Omental fat pad (tissue), 4 donors: Measurements from ENCODE around the gene CD4. TPM values are rescaled to one million over a fixed set of nuclear protein-coding genes. Genes with fewer than 3 reads are reported as not detected.

ENCODE experiments used
- ATAC-seq: fragments of 150-250 bp; one replicate; pipeline ENCODE4 v1.9.1; 2016; ENCODE audit warnings: mild to moderate bottlenecking, moderate library complexity; ENCODE audit not compliant: low FRiP score
- DNase-seq: peaks from one replicate; pipeline ENCODE4 v3.0.0-alpha.2; 2019; ENCODE audit warnings: low spot score
- total RNA-seq, 4 donors: library from RNA; depleted of rRNA; stranded (reverse); fragments of >200 nt; gene quantifications; one replicate each; pipeline ENCODE4 v1.1.0, GENCODE V29; 2016
- TF ChIP-seq, protein P1 (sequence below), 3 donors: fragments of 450-650 bp; IDR thresholded peaks; one replicate each; pipeline ENCODE4 v1.5.1; 2016 to 2017; ENCODE audit warnings: antibody characterized with exemption in 3 of 3, mild to moderate bottlenecking in 3 of 3, moderate library complexity in 2 of 3

CD4 gene
- total RNA-seq, 4 donors from 2014 or later = 19.7 to 26.5 (median 21.8) TPM

DNA sequence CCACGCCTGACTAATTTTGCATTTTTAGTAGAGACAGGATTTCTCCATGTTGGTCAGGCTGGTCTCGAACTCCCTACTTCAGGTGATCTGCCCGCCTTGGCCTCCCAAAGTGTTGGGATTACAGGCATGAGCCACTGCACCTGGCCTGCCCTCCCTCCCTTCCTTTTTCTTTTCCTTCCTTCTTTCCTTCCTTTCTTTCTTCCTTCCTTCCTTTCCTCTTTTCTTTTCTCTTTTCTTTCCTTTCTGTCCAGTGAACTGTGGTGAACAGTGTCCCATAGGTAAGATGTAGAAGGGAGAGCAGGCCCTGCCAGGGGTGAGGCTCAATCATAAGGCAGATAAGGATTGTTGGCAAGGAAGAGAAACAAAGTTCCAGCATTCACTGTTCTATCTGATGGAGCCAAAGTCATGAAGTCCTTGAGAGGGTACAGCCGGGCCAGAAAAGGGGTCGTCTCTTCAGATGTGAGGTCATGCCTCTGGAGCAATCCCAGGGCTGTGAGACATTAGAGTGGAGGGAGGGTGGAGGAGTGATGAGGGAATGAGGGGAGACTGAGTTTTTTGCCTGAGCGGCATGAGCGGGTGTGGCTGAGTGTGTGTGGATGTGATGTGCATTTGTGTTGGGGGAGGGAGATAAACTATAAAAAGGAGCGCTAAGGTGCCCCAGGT lies 32.2 kb upstream of the CD4 start:
- no peak for ATAC-seq
- TF ChIP-seq, protein P1, sequence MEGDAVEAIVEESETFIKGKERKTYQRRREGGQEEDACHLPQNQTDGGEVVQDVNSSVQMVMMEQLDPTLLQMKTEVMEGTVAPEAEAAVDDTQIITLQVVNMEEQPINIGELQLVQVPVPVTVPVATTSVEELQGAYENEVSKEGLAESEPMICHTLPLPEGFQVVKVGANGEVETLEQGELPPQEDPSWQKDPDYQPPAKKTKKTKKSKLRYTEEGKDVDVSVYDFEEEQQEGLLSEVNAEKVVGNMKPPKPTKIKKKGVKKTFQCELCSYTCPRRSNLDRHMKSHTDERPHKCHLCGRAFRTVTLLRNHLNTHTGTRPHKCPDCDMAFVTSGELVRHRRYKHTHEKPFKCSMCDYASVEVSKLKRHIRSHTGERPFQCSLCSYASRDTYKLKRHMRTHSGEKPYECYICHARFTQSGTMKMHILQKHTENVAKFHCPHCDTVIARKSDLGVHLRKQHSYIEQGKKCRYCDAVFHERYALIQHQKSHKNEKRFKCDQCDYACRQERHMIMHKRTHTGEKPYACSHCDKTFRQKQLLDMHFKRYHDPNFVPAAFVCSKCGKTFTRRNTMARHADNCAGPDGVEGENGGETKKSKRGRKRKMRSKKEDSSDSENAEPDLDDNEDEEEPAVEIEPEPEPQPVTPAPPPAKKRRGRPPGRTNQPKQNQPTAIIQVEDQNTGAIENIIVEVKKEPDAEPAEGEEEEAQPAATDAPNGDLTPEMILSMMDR (IDR thresholded peaks at IDR 0.05) = no peak
- no peak for DNase-seq

DNA sequence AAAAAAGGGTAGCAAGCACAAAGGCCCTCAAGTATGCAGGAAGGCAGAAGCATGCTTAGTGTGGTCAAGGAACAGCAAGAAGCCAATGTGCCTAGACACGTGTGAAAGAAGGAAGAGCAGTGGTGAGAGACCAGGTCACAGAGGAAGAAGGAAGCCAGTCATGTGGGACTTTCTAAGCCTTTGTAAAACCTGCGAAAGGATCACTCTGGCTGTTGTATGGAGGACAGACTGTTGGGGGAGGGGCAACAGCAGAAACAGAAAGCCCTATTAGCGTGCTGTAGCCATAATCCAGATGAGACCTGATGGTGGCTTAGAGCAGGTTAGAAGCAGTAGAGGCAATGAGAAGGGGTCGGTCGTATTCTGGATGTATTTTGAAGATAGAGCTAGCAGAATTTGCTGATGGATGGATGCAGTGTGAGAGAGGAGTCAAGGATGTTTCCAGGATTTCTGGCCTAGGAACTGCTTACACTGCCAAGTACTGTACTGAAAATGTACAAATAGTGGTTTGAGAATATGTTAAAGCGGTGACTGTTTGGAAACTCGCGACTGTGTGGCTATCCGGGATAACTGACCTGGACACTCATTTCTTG lies 30.7 kb upstream of the CD4 start:
- DNase-seq (no peak), ATAC-seq (no peak)
- TF ChIP-seq, protein P1 (IDR thresholded peaks at IDR 0.05) = no peak

DNA sequence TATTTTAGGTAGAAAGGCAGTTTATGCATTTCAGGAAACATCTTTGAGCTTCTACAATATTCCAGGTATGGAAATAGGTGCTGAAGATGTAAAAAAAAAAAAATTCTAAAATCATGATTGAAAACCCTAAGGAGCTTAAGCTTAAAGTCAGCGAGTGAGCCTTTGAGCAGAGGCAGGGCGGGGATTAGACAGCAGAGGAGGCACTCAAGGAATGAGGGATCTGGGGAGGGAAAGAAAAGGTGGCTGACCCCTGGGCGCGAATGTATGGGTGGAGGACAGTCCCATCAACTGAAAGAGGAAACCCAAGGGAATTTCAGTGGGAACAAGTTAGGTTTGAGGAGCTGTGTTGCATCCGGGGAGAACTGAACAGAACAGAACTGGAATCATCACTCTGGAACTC lies 29.6 kb upstream of the CD4 start:
- no peak for ATAC-seq
- TF ChIP-seq, protein P1 (IDR thresholded peaks at IDR 0.05) = no peak

DNA sequence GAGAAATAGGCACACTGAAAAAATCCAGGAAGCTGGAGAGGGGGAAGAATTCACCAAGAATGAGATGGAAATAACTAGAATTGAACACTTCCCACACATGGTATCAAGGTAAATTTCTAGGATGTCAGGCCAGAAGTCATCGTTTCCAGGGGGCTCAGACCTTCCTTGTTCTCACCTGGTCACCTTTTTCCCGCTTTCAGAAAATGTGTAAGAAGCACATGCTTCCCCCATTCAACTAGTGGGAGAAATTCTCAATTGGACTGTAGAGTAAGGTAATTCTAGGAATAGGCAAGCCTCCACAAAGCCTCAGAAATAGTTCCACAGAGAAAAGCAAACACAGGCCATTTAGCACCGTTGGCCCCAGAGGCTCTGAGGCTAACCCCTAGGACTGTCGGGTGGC lies 25.9 kb upstream of the CD4 start:
- TF ChIP-seq, protein P1 (IDR thresholded peaks at IDR 0.05) = no peak
- ATAC-seq (no peak), DNase-seq (no peak)

More for the DNA sequence above, 29.6 kb upstream of the CD4 start:
- no peak for DNase-seq

DNA sequence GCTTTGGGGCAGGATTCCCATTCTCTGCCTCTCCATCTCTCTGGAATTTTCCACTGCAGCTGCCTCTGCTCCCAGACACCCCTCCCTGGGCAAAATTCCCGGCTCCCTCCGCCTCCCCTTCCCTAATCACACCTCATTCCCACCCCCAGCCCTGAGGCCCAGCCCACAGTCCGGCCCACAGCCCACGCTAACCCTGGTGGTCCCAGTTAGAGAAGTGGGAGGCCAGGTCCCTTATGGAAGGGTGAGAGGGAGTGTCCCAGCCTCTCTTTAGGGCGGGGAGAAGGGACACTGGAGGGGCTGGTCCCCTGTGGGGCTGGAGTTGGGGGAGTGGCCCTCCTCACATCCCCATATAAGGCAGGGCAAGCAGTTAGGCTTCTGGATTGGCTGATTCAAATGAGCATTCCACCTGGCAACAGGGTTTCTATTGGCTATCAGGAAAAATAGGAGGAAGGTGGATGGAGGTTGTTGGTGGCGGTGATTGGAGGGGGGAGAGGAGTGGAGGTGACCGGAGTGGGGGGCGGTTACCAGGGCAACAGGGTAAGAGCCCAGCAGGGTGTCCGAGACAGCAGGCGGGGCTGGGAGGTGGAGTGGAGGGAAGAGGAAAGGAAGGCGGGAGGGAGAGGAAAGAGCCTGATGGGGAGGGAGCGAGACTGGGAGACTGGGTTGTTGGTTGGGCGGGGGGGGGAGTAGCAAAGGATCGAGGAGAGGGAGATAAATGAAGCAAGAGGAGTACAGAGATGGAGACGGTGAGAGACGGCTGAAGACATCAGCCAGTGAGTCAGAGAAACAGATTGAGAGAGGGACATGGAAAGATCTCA lies 25.1 kb upstream of the CD4 start:
- DNase-seq (peak; percentile 75), ATAC-seq (peak; percentile 79)
- TF ChIP-seq, protein P1 (IDR thresholded peaks at IDR 0.05) = no peak

DNA sequence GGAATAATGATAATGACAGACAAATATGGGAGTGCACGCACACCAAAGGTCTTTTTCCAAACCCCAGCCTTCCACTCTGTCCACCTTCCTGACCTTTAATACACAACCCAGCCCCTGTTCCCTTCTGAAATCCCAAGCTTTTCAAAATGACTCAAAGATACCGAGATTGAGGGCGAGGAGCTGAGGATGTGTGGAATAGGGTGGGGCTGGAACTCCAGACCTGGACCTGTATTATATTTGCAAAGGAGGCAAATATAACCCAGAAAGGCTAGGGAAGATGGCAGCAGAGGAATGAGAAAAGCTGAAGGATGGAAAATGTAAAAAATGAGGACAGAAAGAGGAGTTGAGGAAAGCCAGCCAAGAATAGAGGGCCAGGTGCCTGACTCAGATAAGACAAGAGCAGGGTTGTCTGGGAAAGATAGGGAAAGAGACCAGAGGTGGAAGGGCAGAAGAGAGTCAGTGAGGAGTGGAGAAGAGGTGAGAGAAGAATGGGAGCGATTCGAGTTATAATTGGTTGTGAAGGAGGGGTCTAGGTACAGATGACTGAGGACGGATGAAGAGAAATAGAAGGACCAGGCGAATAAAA lies 24.2 kb upstream of the CD4 start:
- TF ChIP-seq, protein P1 (IDR thresholded peaks at IDR 0.05) = no peak
- ATAC-seq = no peak
- DNase-seq = no peak
